CMK (cell line): ENCODE measurements around the gene STUM.
A peak's percentile ranks its signal among the peaks of the same experiment; 100 is the strongest.

ENCODE experiments used
- DNase-seq: peaks from one replicate; pipeline ENCODE4 v3.0.0-alpha.2; 2010; ENCODE audit warnings: low read depth

The STUM gene

GRCh38 chr1:226534098-226534497 is 14.5 kb upstream of the STUM start:
- DNase-seq = no peak

GRCh38 chr1:226534645-226535044 is 13.9 kb upstream of the STUM start:
- no peak for DNase-seq

- no peak for DNase-seq
Observed at GRCh38 chr1:226535666-226536065, 12.9 kb upstream of the STUM start.

GRCh38 chr1:226541231-226541630 is 7.3 kb upstream of the STUM start:
- DNase-seq = no peak

- DNase-seq = no peak
Observed at GRCh38 chr1:226541631-226542622, 6.6 kb upstream of the STUM start.

GRCh38 chr1:226542623-226543103 is 5.9 kb upstream of the STUM start:
- no peak for DNase-seq

- no peak for DNase-seq
Observed at GRCh38 chr1:226545836-226546596, 2.5 kb upstream of the STUM start.

GRCh38 chr1:226546926-226547325 is 1.6 kb upstream of the STUM start:
- no peak for DNase-seq

- peak; percentile 73 for DNase-seq
Observed at GRCh38 chr1:226547754-226548191, 791 bp upstream of the STUM start.

GRCh38 chr1:226549094-226549936 is 751 bp downstream of the STUM start:
- DNase-seq = no peak

GRCh38 chr1:226549937-226550671 is 1.5 kb downstream of the STUM start:
- DNase-seq = no peak

GRCh38 chr1:226550672-226551041 is 2.1 kb downstream of the STUM start:
- no peak for DNase-seq

- DNase-seq = no peak
Observed at GRCh38 chr1:226551299-226551698, 2.7 kb downstream of the STUM start.

GRCh38 chr1:226552061-226552460 is 3.5 kb downstream of the STUM start:
- DNase-seq = no peak

GRCh38 chr1:226553266-226553923 is 4.8 kb downstream of the STUM start:
- no peak for DNase-seq

- no peak for DNase-seq
Observed at GRCh38 chr1:226553924-226554282, 5.3 kb downstream of the STUM start.

GRCh38 chr1:226555092-226555491 is 6.5 kb downstream of the STUM start:
- no peak for DNase-seq

- DNase-seq = no peak
Observed at GRCh38 chr1:226557424-226557823, 8.9 kb downstream of the STUM start.

- DNase-seq = no peak
Observed at GRCh38 chr1:226558036-226558650, 9.6 kb downstream of the STUM start.

GRCh38 chr1:226560243-226560642 is 11.7 kb downstream of the STUM start:
- no peak for DNase-seq
